ENCODE data around the gene RALGAPA2. TPM values are rescaled to one million over a fixed set of nuclear protein-coding genes. Genes with fewer than 3 reads are reported as not detected.

RALGAPA2 gene
- total and polyA plus RNA-seq, 2 of the 13 experiments (the other 11 are each of a cell fraction or from before 2014, with no cell fraction given) = 13.8 to 17.7 TPM

GRCh38 chr20:20712474-20713243 is at the start of gene RALGAPA2 (continued):
- no peak; the same call in none of the 2 replicates for TF ChIP-seq CBX5 (CRISPR knock-in tag; IDR thresholded peaks at IDR 0.05; ENCODE audit: borderline replicate concordance)
- no peak for TF ChIP-seq MAFG (CRISPR knock-in tag; IDR thresholded peaks at IDR 0.05)
- peak; percentile 65 for TF ChIP-seq DRAP1 (CRISPR knock-in tag; IDR thresholded peaks at IDR 0.05)
- TF ChIP-seq ZNF512B (CRISPR knock-in tag; IDR thresholded peaks at IDR 0.05; ENCODE audit: borderline replicate concordance) = peak; percentile 71; the same call in 1 of the 2 replicates
- peak; percentile 99 for TF ChIP-seq ZNF143 (CRISPR knock-in tag; IDR thresholded peaks at IDR 0.05)
- no peak for TF ChIP-seq KIAA2018 (CRISPR knock-in tag; IDR thresholded peaks at IDR 0.05; ENCODE audit: borderline replicate concordance)
- TF ChIP-seq ZUFSP (CRISPR knock-in tag; IDR thresholded peaks at IDR 0.05; ENCODE audit: borderline replicate concordance) = no peak
- no peak for TF ChIP-seq SRSF9 (IDR thresholded peaks at IDR 0.05; ENCODE audit: borderline replicate concordance, insufficient read depth, low read depth, low read length, poor library complexity, severe bottlenecking)
- TF ChIP-seq ZBTB44 (CRISPR knock-in tag; IDR thresholded peaks at IDR 0.05) = no peak
- TF ChIP-seq BRF2 (CRISPR knock-in tag; IDR thresholded peaks at IDR 0.05) = peak; percentile 64; the same call in 1 of the 2 replicates
- TF ChIP-seq MATR3 (CRISPR knock-in tag; IDR thresholded peaks at IDR 0.05) = no peak

Data from HepG2 (cell line).